GM23338 (cell line): ENCODE data around the gene PLEKHA8. TPM values are rescaled to one million over a fixed set of nuclear protein-coding genes. Genes with fewer than 3 reads are reported as not detected.

Experiments used
- ATAC-seq: fragments of 200-7000 bp; cut with Tn5 transposase; 3 replicates; pipeline ENCODE4 v1.9.1; 2020
- DNase-seq: peaks from one replicate; pipeline ENCODE4 v3.0.0-alpha.2; 2015; ENCODE audit warnings: low spot score
- H2AFZ ChIP-seq: fragments of 200-600 bp; sonication (generic); 2 replicates; pipeline ENCODE4 v1.8.0; 2016; ENCODE audit warnings: antibody characterized with exemption, mild to moderate bottlenecking, moderate library complexity
- H3F3A ChIP-seq: fragments of 200-600 bp; sonication (generic); replicated peaks from 2 replicates; pipeline ENCODE4 v1.8.0; 2017; ENCODE audit warnings: antibody characterized with exemption, mixed run types, low read depth
- H3K27ac ChIP-seq: fragments of 200-600 bp; sonication (generic); 2 replicates; pipeline ENCODE4 v1.6.1; 2016; ENCODE audit warnings: low read depth
- H3K27me3 ChIP-seq: fragments of 200-600 bp; sonication (generic); 2 replicates; pipeline ENCODE4 v1.8.0; 2016; ENCODE audit warnings: mild to moderate bottlenecking, mixed run types, moderate library complexity; ENCODE audit not compliant: insufficient read depth
- H3K36me3 ChIP-seq: fragments of 200-600 bp; sonication (generic); 2 replicates; pipeline ENCODE4 v1.8.0; 2016; ENCODE audit warnings: mild to moderate bottlenecking; ENCODE audit not compliant: insufficient read depth
- H3K4me1 ChIP-seq: fragments of 200-600 bp; sonication (generic); 2 replicates; pipeline ENCODE4 v1.8.0; 2016; ENCODE audit warnings: mild to moderate bottlenecking, moderate library complexity; ENCODE audit not compliant: insufficient read depth
- H3K4me2 ChIP-seq: fragments of 200-600 bp; sonication (generic); 2 replicates; pipeline ENCODE4 v1.7.1; 2017; ENCODE audit warnings: mixed run types
- H3K4me3 ChIP-seq: fragments of 200-600 bp; sonication (generic); 2 replicates; pipeline ENCODE4 v1.6.1; 2016; ENCODE audit warnings: mixed run types
- H3K79me2 ChIP-seq: fragments of 200-600 bp; sonication (generic); replicated peaks from 2 replicates; pipeline ENCODE4 v1.8.0; 2017; ENCODE audit warnings: mild to moderate bottlenecking; ENCODE audit not compliant: insufficient read depth
- H3K9me2 ChIP-seq: fragments of 200-600 bp; sonication (generic); 2 replicates; pipeline ENCODE4 v1.8.0; 2017; ENCODE audit not compliant: insufficient read depth
- H4K20me1 ChIP-seq: fragments of 200-600 bp; sonication (generic); replicated peaks from 2 replicates; pipeline ENCODE4 v1.8.0; 2017; ENCODE audit warnings: mild to moderate bottlenecking; ENCODE audit not compliant: insufficient read depth
- H3K27ac Mint-ChIP-seq: 2 replicates; pipeline ENCODE4 v1.8.0; 2020; ENCODE audit warnings: inconsistent platforms, mild to moderate bottlenecking, moderate library complexity, mixed read lengths
- H3K27me3 Mint-ChIP-seq: 3 replicates; pipeline ENCODE4 v1.8.0; 2022; ENCODE audit warnings: low read depth, mild to moderate bottlenecking, moderate library complexity, mixed read lengths, inconsistent platforms; ENCODE audit not compliant: insufficient read depth, poor library complexity
- H3K36me3 Mint-ChIP-seq: 3 replicates; pipeline ENCODE4 v1.8.0; 2021; ENCODE audit warnings: low read depth, mild to moderate bottlenecking, inconsistent platforms, moderate library complexity, mixed read lengths
- H3K4me1 Mint-ChIP-seq: 3 replicates; pipeline ENCODE4 v1.8.0; 2020; ENCODE audit warnings: mild to moderate bottlenecking, inconsistent platforms, mixed read lengths
- H3K4me3 Mint-ChIP-seq: 3 replicates; pipeline ENCODE4 v1.8.0; 2021; ENCODE audit warnings: moderate library complexity, mild to moderate bottlenecking, inconsistent platforms, mixed read lengths
- H3K9me3 Mint-ChIP-seq: 3 replicates; pipeline ENCODE4 v1.8.0; 2020; ENCODE audit warnings: moderate library complexity, mild to moderate bottlenecking, inconsistent platforms, mixed read lengths
- CREB1 ChIP-seq: fragments of 250-450 bp; sonication (Bioruptor Pico); IDR thresholded peaks from 2 replicates; pipeline ENCODE4 v1.5.0; 2020; ENCODE audit warnings: low read depth, mild to moderate bottlenecking, moderate library complexity
- ETS1 ChIP-seq: IDR thresholded peaks from 2 replicates; pipeline ENCODE4 v1.6.1; 2016; ENCODE audit warnings: antibody characterized with exemption
- EZH2 ChIP-seq: fragments of 200-600 bp; sonication (generic); IDR thresholded peaks from one replicate; pipeline ENCODE4 v1.8.0; 2017; ENCODE audit warnings: antibody characterized with exemption, mild to moderate bottlenecking, low read depth; ENCODE audit not compliant: unreplicated experiment
- JUNB ChIP-seq: IDR thresholded peaks from one replicate; pipeline ENCODE4 v1.6.1; 2016; ENCODE audit warnings: antibody characterized with exemption; ENCODE audit not compliant: unreplicated experiment
- NANOG ChIP-seq: IDR thresholded peaks from 2 replicates; pipeline ENCODE4 v1.6.1; 2016; ENCODE audit warnings: antibody characterized with exemption, borderline replicate concordance
- POLR2AphosphoS5 ChIP-seq: IDR thresholded peaks from 2 replicates; pipeline ENCODE4 v1.6.1; 2016; ENCODE audit warnings: antibody characterized with exemption, low read depth
- REST ChIP-seq: IDR thresholded peaks from one replicate; pipeline ENCODE4 v1.6.1; 2018; ENCODE audit warnings: antibody characterized with exemption; ENCODE audit not compliant: unreplicated experiment
- STAT1 ChIP-seq: IDR thresholded peaks from one replicate; pipeline ENCODE4 v1.6.1; 2016; ENCODE audit warnings: antibody characterized with exemption; ENCODE audit not compliant: unreplicated experiment
- ZNF114 ChIP-seq: fragments of 250-450 bp; sonication (Bioruptor Pico); IDR thresholded peaks from 2 replicates; pipeline ENCODE4 v1.5.0; 2020; ENCODE audit warnings: mild to moderate bottlenecking, moderate library complexity
- polyA plus RNA-seq: library from polyadenylated mRNA; unstranded; fragments of >200 nt; fragmentation: Nextera tagmentation; extraction: Ambion mirVana; gene quantifications from 2 replicates; pipeline ENCODE4 v1.2.1, GENCODE V29; 2016
- total RNA-seq: library from RNA; depleted of rRNA; stranded (reverse); fragments of >200 nt; shearing (Covaris generic); gene quantifications from 2 replicates; pipeline ENCODE4 v1.2.3, GENCODE V29; 2014
- TF ChIP-seq, protein P1 (sequence below), 2 experiments: fragments of 200-600 bp in 1 of 2; sonication (generic) in 1 of 2; conservative IDR thresholded peaks; 2 replicates each; pipeline versions ENCODE4 v1.5.1 to v1.6.1; 2016 to 2017; ENCODE audit warnings: antibody characterized with exemption in 2 of 2, low read depth in 2 of 2, mild to moderate bottlenecking in 2 of 2, moderate library complexity in 1 of 2

Gene PLEKHA8
- total and polyA plus RNA-seq, 2 experiments from 2014 or later = 11.6 to 44.9 TPM

- TF ChIP-seq ETS1 (no peak), POLR2AphosphoS5 (no peak)
- TF ChIP-seq, protein P1, sequence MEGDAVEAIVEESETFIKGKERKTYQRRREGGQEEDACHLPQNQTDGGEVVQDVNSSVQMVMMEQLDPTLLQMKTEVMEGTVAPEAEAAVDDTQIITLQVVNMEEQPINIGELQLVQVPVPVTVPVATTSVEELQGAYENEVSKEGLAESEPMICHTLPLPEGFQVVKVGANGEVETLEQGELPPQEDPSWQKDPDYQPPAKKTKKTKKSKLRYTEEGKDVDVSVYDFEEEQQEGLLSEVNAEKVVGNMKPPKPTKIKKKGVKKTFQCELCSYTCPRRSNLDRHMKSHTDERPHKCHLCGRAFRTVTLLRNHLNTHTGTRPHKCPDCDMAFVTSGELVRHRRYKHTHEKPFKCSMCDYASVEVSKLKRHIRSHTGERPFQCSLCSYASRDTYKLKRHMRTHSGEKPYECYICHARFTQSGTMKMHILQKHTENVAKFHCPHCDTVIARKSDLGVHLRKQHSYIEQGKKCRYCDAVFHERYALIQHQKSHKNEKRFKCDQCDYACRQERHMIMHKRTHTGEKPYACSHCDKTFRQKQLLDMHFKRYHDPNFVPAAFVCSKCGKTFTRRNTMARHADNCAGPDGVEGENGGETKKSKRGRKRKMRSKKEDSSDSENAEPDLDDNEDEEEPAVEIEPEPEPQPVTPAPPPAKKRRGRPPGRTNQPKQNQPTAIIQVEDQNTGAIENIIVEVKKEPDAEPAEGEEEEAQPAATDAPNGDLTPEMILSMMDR (conservative IDR thresholded peaks at IDR 0.05; ENCODE audit: low read depth in 2 of 2) = no peak
These were observed 36.3 kb upstream of the PLEKHA8 start (continued) for GRCh38 chr7:29991937-29992336.

DNA sequence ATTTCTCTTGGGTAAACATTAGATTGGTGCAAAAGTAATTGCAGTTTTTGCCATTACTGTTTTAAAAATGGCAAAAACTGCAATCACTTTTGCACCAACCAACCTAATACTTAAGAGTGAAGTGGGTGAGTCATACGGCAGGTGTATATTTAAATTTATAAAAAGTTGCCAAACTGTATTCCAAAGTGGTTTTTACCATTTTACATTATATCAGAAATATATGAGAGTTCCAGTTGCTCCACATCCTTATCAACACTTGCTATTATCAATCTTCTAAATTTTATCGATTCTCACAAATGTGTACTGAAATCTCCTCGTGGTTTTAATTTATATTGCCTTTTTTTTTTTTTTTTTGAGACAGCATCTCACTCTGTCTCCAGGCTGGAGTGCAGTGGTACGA is 35.1 kb upstream of the PLEKHA8 start:
- Mint-ChIP-seq H3K27ac (no peak overlapping the region), H3K4me1 (peaks cover 9% of the 10 kb centered on the region), H3K4me3 (no peak overlapping the region), H3K27me3 (peaks cover 11% of the 10 kb centered on the region), H3K36me3 (peaks cover 11% of the 10 kb centered on the region; the same call in 1 of the 3 replicates), H3K9me3 (peaks cover 39% of the 10 kb centered on the region)
- H3K27ac ChIP-seq = no peak overlapping the region
- H3K27me3 ChIP-seq = peaks cover 17% of the 10 kb centered on the region
- 0 out of 2 replicates have a peak, but pooled peaks cover 8% of the 10 kb centered on the region for H3F3A ChIP-seq
- H3K4me3 ChIP-seq = no peak overlapping the region
- H3K4me2 ChIP-seq = no peak overlapping the region
- H3K4me1 ChIP-seq = peaks cover 4% of the 10 kb centered on the region
- H2AFZ ChIP-seq = no peak overlapping the region
- no peak for DNase-seq
- no peaks in the 10 kb centered on the region for H3K9me2 ChIP-seq
- H3K36me3 ChIP-seq = no peaks in the 10 kb centered on the region; the same call in 1 of the 2 replicates
- ATAC-seq = no peak
- no peaks in the 10 kb centered on the region for H4K20me1 ChIP-seq
- peaks cover 8% of the 10 kb centered on the region; the same call in 1 of the 2 replicates for H3K79me2 ChIP-seq
- TF ChIP-seq STAT1 = no peak
- TF ChIP-seq POLR2AphosphoS5 = no peak
- TF ChIP-seq CREB1 (CRISPR knock-in tag) = no peak
- no peak for TF ChIP-seq ETS1
- no peak for TF ChIP-seq NANOG
- TF ChIP-seq, protein P1 (conservative IDR thresholded peaks at IDR 0.05; ENCODE audit: low read depth in 2 of 2) = no peak
- TF ChIP-seq ZNF114 = no peak
- TF ChIP-seq JUNB = no peak
- no peak for TF ChIP-seq REST
- no peak for TF ChIP-seq EZH2
